NCI-H510A (cell line): Measurements from ENCODE around the gene AMOTL1.
"Not testable (repeated sequence)": the region's sequence is repeated elsewhere in the genome, so short reads cannot be mapped to it uniquely, and the experiment has no call there.

ENCODE experiments used
- DNase-seq: peaks from one replicate; lab custom pipeline; 2025; lab: John Stamatoyannopoulos, UW

AMOTL1 gene

GRCh38 chr11:94880216-94880615 is 112.1 kb downstream of the AMOTL1 start:
- no peak for DNase-seq

GRCh38 chr11:94882931-94883330 is 114.8 kb downstream of the AMOTL1 start:
- no peak for DNase-seq

- no peak for DNase-seq
These were observed 115.7 kb downstream of the AMOTL1 start for GRCh38 chr11:94883878-94884277.

- no peak for DNase-seq
These were observed 116.2 kb downstream of the AMOTL1 start for GRCh38 chr11:94884376-94884775.

GRCh38 chr11:94885133-94885532 is 117.0 kb downstream of the AMOTL1 start:
- DNase-seq: no peak

GRCh38 chr11:94885581-94885980 is 117.4 kb downstream of the AMOTL1 start:
- no peak for DNase-seq

GRCh38 chr11:94888204-94888603 is 120.0 kb downstream of the AMOTL1 start:
- no peak for DNase-seq

- DNase-seq: no peak
These were observed 127.3 kb downstream of the AMOTL1 start for GRCh38 chr11:94895451-94895850.

GRCh38 chr11:94895971-94896370 is 127.8 kb downstream of the AMOTL1 start:
- DNase-seq: no peak

GRCh38 chr11:94897330-94897768 is 129.2 kb downstream of the AMOTL1 start:
- DNase-seq: no peak

- no peak for DNase-seq
These were observed 139.1 kb downstream of the AMOTL1 start for GRCh38 chr11:94907226-94907625.

GRCh38 chr11:94909371-94909820 is 141.2 kb downstream of the AMOTL1 start:
- DNase-seq: no peak

GRCh38 chr11:94910270-94910669 is 142.1 kb downstream of the AMOTL1 start:
- DNase-seq: no peak

GRCh38 chr11:94910779-94911178 is 142.6 kb downstream of the AMOTL1 start:
- no peak for DNase-seq

GRCh38 chr11:94912806-94913205 is 144.7 kb downstream of the AMOTL1 start:
- DNase-seq: no peak

GRCh38 chr11:94913718-94914394 is 145.7 kb downstream of the AMOTL1 start:
- not testable (repeated sequence) for DNase-seq

- DNase-seq: no peak
These were observed 152.2 kb downstream of the AMOTL1 start for GRCh38 chr11:94920311-94920710.

GRCh38 chr11:94922321-94923003 is 154.3 kb downstream of the AMOTL1 start:
- no peak for DNase-seq

- no peak for DNase-seq
These were observed 154.8 kb downstream of the AMOTL1 start for GRCh38 chr11:94923004-94923334.

GRCh38 chr11:94924171-94924572 is 156.0 kb downstream of the AMOTL1 start:
- DNase-seq: no peak

- no peak for DNase-seq
These were observed 156.5 kb downstream of the AMOTL1 start for GRCh38 chr11:94924612-94925011.

- no peak for DNase-seq
These were observed 157.5 kb downstream of the AMOTL1 start for GRCh38 chr11:94925422-94926270.

- DNase-seq: no peak
These were observed 158.1 kb downstream of the AMOTL1 start for GRCh38 chr11:94926271-94926625.
